HL-60/S4 (cell line): ENCODE results near the gene SIPA1L3.
"Not testable (repeated sequence)": the region's sequence is repeated elsewhere in the genome, so short reads cannot be mapped to it uniquely, and the experiment has no call there.

ENCODE experiments used
- in situ Hi-C: fragments of 300-500 bp; cut with MboI; formaldehyde crosslinking; loops from 2 replicates; pipeline ENCODE4 v1.14.3; 2022; ENCODE audit warnings: low sequenced_read_pairs

The SIPA1L3 gene

DNA sequence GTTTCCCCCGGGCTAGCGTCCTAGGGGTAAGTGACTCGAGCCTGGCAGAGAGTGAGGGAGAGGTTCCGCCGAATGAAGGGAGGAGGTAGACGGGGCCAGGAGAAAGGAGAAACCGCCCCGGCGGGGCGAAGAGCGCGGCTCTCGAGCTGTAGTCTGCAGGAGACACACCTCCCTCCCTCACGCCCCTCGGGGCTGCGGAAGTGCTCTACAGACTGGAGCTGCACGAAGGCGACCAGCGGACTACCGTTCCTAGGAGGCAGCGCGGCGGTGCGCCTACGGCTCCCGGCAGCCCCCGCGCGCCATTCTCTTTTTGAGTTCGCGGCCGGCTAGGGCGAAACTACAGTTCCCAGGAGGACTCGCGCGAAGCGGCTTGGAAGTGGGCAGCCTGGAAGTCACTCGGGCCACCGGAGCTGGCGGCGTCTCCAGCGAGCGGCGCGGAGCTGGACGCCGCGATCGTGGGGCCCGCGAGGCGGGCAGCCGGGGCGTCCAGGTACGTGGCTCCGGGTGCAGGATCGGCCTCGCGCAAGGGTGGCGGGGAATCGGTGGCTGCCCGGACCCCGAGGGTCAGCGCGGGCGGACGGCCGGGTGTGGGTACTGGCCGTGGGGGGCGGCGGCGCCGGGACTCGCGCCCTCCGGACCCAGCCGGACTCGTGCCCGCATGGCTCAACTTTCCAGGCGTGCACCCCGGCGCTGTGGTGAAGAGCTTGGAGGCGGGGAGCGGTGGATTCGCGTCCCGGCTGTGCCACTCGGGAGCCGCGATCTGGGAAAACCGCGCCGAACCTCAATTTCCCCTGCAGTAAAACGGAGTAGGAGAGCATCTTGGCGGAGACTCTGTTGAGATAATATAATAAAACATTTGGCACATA, at the start of gene SIPA1L3:
SIPA1L3 (plus strand) TSS at position 340 of the 866 bp plus-strand sequence. CDS start 174,358 bp downstream, outside the sequence.
- in situ Hi-C loops, result loop anchor here (10.0 to 25.0 kb wide), 3 partner anchors 180 to 428 kb away; partner anchors contain the start of gene CATSPERG

DNA sequence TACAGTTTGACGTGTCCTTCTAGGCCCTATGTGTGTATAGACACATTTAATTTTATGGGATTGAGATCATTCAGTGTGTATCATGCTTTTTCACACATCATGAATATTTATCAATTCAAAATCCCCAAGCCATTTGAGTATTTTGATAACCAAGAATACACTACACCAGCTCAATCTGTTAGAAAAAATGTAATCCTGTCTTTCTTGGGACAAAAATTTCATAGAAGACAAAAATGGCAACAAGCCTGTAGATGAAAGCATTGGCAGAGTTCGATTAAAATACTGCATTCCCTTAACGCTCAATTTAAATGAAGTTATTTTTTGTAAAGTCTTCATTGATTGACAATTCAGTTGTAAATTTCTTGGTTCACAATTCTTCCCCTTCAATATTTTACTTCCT, 42.5 kb upstream of the SIPA1L3 start:
- in situ Hi-C loops, result no loop called here

DNA sequence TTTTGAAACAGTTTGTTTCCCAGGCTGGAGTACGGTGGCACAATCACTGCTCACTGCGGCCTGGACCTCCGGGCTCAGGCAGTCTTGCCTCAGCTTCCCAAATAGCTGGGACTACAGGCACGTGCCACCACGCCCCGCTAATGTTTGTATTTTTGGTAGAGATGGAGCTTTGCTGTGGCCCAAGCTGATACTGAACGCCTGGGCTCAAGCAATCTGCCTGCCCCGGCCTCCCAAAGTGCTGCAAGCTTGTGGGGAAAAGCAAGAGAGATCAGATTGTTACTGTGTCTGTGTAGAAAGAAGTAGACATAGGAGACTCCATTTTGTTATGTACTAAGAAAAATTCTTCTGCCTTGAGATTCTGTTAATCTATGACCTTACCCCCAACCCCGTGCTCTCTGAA, 41.1 kb upstream of the SIPA1L3 start:
- in situ Hi-C loops, result not testable (repeated sequence)

DNA sequence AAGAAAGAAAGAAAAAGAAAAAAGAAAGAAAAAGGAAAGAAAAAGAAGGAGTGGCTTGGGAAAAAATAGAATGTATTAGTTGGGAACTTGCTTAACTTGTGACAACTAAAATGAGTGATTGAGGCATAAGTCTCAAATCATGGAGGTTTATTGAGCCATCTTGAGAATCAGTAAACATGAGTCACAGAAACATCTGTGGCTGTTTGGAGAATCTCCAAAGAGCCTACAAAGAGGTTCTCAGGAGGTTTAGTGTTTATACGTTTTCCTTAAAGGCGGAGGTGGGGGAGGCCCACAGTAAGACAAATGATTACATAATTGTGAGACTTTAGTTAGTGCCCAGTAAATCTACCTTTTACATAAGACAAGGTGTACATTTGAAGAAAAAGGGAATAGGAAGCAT, 39.2 kb upstream of the SIPA1L3 start:
- in situ Hi-C loops, result no loop called here

- in situ Hi-C loops, result no loop called here
Measured at GRCh38 chr19:37869766-37870340, 37.2 kb upstream of the SIPA1L3 start.

GRCh38 chr19:37872383-37872782, 34.6 kb upstream of the SIPA1L3 start:
- in situ Hi-C loops, result no loop called here

DNA sequence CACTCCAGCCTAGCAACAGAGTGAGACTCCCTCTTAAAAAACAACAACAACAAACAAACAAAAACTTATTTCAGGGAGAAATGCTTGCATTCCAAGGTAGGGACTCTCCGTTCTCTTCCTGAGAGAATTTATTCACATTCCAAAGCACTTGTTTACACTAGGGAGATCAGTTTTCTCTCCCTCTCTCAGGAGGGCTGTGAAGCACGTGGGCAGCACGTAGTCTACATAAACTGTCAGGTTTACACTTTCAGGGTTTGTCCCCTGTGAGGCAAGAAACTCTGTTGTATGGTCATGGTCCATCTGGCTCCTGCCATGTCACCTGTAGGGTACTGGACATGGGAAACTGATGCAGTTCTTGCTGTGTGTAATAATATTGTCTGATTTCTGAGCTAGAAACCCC, 32.2 kb upstream of the SIPA1L3 start:
- in situ Hi-C loops, result no loop called here

DNA sequence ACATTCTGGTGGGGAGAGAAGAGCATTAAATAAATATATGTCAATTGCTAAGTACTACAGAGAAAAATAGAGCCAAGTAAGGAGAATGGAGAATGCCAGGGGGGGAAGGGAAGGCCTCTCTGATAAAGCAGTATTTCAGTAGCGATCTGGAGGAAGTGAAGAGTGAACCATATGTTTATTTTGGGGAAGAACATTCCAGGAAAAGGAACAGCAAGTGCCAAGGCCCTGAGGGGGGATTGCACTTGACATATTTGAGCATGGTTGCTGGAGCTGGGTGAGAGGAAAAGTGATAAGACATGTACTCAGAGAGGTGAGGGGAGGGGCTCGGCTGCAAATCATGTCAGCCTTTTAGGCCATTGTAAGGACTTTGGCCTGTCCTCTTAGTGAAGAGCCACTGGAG, 31.0 kb upstream of the SIPA1L3 start:
- in situ Hi-C loops, result no loop called here

DNA sequence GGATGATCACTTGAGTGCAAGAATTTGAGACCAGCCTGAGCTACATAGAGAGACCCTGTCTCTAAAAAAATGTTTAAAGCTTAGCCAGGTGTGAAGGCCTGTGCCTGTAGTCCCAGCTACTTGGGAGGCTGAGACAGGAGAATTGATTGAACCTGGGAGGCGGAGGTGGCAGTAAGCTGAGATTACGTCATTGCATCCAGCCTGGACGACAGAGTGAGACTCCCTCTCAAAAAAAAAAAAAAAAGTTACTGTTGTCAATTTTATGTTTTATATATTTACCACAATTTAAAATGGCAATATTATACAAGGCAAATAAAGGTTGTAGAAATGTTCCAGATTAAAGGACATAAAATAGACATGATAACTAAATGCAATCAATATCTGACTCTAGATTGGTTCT, 29.9 kb upstream of the SIPA1L3 start:
- in situ Hi-C loops, result no loop called here

- in situ Hi-C loops, result no loop called here
Measured at GRCh38 chr19:37885392-37885791, 21.6 kb upstream of the SIPA1L3 start.

DNA sequence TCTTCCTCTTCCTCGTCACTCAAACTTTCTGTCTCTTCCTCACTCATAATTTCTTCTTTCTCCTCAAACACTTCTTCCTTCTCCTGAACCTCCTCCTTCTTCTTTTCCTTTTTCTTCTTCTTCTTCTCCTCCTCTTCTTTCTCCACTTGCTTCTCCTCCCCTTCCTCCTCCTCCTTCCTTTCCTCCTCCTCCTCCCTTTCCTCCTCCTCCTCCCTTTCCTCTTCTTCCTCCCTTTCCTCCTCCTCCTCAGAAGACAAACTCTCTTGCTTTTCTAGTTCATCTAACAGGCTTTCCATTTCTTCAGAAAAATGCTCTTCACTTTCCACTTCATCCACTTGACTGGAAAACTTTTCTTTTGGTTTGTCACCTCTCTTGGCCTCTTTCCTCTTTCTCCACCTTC, 20.4 kb upstream of the SIPA1L3 start:
- in situ Hi-C loops, result no loop called here

DNA sequence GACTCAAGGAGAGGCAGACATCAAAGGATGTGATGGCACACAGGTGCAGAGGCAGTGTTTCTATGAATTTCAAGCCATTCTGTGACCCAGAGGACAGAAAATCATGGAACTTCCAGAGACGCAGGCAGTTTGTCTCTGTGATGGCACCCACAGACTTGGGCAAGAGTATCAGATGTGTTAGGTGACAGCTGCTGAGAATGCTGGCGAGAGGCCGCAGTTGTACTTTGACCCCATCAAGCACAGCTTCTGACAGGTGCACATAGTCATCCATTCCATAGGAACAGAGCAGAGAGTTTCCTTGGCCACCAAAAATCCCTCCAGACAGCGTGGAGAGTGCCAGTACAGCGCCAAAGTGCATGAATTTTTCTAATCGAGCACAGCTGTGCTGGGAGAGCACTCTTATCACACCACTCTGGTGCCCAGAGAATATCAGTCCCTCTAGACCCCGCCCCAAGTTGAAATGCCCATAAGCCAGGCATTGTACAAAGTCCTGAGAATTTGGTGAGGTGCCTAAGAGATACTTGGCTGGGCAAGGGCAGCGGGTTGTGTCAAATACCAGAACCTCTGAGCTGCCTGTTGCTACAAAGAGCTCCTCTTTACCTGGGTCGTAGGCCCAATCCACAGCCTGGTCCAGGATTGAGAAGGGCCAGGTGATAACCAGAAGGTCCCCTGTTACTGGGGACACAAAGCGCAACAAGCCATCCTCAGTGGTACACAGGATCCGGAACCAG, 13.0 kb upstream of the SIPA1L3 start:
- in situ Hi-C loops, result no loop called here

DNA sequence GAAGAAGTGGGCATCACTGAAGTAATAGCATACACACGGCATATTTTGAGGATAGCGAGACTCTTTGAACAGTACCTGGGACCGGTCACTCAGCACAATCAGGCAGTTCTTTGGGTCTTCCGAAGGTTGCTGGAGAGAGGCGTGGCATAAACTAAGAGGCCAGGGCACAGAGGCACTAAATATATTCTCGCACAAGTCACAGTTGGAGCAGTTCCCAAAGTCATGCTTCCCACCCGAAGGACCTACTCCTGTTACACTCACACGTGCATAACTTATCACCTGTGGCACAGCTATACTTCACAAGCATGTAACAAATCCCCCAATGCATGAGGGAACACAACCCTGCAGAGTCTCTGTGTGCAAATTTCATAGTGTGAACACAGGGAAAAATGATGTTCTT, 10.8 kb upstream of the SIPA1L3 start:
- in situ Hi-C loops, result no loop called here

GRCh38 chr19:37899453-37899852, 7.6 kb upstream of the SIPA1L3 start:
- in situ Hi-C loops, result no loop called here

DNA sequence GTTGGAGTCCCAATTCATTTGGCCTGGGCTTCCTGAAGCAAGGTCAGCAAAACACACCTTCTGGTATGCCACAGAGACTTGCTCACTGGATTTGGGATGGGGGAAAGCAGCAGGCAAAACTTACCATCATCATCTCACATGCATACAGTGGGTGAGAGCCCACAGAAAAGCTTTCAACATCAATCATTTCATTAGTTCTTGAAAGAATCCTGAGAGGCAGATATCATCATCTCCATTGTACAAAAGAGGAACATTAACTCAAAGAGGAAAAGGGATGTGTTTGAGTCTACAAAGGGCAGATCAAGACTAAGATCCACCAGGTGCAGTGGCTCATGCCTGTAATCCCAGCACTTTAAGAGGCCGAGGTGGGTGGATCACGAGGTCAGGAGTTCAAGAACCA, 7.0 kb upstream of the SIPA1L3 start:
- in situ Hi-C loops, result loop anchor here (10.0 to 25.0 kb wide), 3 partner anchors 187 to 435 kb away; partner anchors contain the start of gene CATSPERG

GRCh38 chr19:37902668-37903067, 4.3 kb upstream of the SIPA1L3 start:
- in situ Hi-C loops, result loop anchor here (10.0 to 25.0 kb wide), 3 partner anchors 185 to 432 kb away; partner anchors contain the start of gene CATSPERG

DNA sequence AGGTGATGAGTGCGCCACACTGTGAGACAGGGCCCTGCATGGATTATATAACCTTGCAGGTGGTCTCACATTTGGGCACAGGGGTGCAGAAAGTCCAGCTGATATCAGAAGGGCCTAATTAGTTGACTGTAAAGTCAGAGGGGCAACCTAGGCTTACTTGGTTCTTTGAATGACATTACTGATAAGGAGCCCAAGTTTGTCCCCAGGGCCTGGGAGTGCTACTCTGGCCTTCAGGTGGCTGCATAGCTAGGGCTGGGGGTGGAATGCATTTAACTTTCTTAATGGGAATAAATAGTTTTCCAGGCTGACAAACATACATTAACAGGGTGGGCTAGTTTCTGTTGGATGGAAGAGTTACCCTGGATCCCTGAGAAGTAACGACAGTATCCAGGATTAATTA, 3.9 kb upstream of the SIPA1L3 start:
- in situ Hi-C loops, result loop anchor here (10.0 to 25.0 kb wide), 3 partner anchors 184 to 432 kb away; partner anchors contain the start of gene CATSPERG

DNA sequence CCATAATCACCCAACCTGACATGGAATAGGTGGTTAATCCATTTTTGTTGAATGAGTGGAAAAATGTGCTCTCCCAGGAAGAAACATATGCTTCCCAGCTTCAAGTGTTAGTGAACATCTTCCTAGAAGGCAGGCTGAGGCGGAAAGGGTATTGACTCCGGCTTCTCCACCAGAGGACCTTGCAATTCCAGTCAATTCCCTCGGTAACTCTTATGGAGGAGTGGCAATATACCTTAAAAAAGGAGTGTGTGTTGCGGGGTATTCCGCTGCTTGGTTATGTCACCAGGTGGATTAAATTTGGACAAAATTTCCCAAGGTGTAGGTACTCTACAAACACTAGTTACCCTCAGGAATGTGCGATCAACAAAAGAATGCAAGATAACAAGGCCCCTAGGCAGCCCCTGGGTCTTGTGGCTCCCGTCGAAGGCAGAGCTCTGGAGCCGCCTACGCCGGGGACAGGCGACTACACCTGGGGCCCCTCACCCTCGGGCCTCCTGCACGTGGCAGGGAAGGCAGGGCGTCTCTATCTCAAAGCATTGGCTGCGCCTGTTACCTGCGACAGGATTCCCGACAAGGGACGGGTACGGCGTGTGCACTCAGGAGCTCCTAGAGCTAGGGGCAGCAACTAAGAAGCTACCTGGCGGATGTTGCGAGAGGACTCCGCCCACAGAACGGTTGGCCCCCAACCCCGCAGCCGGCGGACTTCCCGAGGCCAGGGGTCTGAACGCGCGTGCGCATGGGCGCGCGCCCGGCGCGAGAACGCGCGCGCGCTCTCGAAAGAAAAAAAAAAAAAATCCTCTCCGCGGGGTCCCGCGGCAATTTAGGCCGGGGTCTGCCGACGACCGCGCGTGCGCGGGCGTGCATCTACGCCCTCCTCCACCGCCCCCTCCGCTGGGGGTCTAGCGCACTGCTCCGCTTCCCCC, 801 bp upstream of the SIPA1L3 start, which contains the start of gene WDR87:
WDR87 (minus strand) TSS at position 649 of the 923 bp plus-strand sequence. CDS start 8,355 bp downstream, outside the sequence.
- in situ Hi-C loops, result loop anchor here (10.0 to 25.0 kb wide), 3 partner anchors 181 to 429 kb away; partner anchors contain the start of gene CATSPERG

GRCh38 chr19:37907735-37908455, 887 bp downstream of the SIPA1L3 start:
- in situ Hi-C loops, result loop anchor here (10.0 to 25.0 kb wide), 3 partner anchors 179 to 427 kb away; partner anchors contain the start of gene CATSPERG
